GM18909 (cell line): ENCODE measurements around the gene ACAP1.
A peak's percentile ranks its signal among the peaks of the same experiment; 100 is the strongest.

Source experiments
- ATAC-seq: cut with Tn5 transposase; IDR thresholded peaks from one replicate; pipeline ENCODE4 v1.9.1; 2021; ENCODE audit warnings: mild to moderate bottlenecking; ENCODE audit not compliant: unreplicated experiment, poor library complexity

ACAP1 gene

GRCh38 chr17:7308625-7309433 lies 27.5 kb upstream of the ACAP1 start:
- no peak for ATAC-seq

DNA sequence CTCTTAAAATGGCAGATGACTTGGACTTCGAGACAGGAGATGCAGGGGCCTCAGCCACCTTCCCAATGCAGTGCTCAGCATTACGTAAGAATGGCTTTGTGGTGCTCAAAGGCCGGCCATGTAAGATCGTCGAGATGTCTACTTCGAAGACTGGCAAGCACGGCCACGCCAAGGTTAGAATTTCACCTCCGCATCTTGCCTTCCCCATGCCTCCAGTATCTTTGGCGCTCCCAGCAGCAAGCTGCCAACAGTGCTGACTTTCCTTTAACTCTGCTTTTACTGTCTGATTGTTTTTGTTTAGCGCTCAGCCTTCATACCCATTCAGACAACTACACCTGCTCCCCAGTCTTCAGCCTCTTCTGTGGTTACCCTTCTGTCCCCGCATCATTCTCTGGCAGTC lies 26.7 kb upstream of the ACAP1 start:
- ATAC-seq, result no peak

- no peak for ATAC-seq
These were observed 25.1 kb upstream of the ACAP1 start for GRCh38 chr17:7311110-7311705.

DNA sequence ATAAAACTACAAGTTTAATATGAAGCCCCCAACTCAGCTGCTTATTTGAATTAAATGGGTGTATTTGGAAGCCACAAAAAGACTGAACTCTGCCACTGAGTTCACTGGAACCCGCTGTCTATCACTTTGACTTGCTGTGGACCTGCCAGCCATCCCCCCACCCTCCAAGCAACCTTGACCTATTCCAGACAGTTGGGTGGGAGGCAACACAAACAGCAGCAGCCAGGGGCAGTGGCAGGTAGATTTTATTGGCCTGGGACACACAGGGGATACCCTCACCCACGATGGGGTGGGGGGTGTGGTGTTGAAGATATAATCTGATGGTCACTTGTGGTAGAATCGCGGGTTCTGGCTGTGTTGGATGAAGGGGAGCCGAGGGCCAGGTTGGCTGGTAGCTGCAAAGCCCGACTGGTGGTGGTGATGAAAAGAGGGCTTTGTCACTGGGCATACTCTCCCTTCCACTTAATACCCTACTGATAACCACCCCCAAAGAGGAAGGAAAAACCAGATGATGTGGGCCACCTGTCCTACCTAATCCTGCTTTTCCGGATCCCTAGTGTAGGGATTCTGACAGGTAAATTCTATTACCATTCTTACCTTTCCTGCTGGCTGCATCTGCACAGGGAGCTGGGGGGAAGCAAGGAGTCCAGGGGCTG lies 23.8 kb upstream of the ACAP1 start:
- ATAC-seq, result no peak

DNA sequence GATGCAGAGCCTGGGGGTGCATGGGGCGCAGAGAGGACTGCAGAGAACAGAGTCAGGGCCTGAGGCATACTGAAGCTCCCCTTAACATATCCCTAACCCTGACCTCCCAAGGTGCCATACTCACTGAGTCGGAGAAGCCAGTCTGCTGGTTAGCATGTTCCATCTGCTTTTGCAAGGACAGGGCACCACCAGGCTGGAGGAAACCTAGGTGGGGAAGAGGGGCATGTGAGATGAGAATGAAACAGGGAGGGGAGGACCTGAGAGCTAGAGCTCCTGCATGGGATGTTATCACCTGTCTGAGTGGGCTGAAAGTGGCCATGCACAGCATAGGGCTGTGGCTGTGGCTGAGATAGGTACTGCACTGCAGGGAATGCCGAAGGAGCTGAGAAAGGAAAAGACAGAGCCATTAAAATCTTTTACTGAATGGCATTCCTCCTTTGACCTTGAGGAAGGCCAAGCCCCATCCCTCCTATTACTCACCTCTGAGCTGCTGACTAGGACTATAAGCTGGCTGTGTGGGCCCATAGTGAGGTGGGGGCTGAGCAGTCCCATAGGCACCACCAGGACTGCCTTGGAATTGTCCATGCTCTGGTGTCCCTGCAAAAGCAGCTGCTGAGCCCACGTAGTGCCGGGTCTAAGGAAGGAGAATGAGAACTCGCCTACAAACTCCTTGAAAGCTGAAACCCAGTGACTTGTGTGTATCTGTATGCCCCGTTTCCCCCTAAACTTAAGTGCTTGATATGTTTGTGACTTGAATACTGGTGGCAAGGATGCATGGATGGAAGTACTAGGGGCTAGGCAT lies 23.0 kb upstream of the ACAP1 start:
- ATAC-seq, result no peak

GRCh38 chr17:7313890-7314718 lies 22.2 kb upstream of the ACAP1 start:
- ATAC-seq, result no peak

DNA sequence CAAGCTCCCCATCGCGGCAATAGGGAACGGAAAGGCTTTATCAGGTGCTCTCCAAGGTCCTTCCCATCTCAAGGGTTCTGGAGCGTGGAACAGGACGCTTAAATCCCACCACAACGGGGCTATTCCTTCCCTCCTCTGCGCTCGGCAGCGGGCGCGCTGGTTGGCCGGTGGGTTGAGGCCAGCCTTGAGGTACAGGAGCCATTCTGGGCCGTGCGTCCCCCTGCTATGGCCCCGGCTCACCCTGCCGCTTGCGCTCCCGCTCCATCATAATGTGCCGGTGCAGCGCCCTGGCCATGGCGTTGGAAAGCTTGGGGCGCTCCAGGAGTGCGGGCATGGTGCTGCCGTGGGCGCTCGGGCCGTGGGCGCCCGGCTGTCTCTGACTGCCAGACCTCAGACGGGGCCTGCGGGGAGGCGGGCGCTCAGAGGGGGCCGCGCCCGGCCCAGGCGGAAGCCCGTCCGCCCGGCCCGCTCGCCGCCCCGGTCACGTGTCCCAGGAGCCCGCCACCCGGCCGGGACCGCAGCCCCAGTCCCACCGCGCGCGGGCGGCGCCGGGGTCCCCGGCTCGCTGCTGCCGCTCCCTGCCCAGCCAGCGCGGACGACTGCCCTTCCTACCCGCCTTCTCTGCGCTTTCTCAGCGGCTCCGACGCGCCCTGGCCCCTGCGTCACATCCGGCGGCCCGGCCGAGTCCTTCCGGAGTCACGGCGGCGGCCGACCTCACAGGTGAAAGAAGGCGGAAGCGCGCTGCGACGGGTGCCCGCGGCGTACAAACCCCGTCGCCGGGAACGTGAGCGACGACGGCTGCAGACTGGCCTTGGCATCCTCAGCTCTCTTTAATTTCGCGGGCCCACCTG lies 21.4 kb upstream of the ACAP1 start, which contains the start of gene GPS2:
Gene GPS2 (minus strand): TSS at position 642 of the 851 bp plus-strand sequence. CDS start 308 bp downstream, at position 334.
- peak; percentile 76 for ATAC-seq

DNA sequence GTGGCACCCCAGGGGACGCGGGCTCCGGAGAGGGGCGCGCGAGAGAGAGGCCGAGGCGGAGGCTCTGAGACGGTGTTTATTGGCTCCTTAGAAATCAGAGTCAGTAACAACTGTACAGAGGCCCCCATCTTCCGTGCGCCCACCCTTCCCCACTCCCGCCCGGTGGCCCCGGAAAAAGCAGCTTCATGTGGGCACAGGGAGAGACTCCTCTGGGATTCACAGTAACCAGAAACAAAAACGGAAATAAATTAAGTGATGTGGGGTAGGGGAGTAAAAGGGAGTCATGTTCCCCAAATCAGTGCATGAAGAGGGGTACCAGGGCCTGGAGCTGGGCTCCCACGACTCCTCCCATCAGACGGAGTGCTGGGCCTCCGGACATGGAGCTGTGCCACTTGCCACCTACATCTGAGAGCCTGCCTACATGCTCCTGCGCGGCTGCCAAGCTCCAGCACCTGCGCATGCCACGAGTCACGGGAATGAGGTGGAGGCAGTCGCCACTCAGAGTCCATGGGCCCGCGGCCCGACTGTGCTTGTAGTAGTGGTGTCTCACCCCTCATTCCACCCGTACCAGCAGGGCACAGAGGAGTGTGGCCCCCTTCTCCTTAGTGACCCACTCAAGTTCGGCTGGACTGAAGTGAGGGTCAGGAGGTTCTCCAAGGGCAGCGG lies 20.6 kb upstream of the ACAP1 start:
- ATAC-seq, result no peak

DNA sequence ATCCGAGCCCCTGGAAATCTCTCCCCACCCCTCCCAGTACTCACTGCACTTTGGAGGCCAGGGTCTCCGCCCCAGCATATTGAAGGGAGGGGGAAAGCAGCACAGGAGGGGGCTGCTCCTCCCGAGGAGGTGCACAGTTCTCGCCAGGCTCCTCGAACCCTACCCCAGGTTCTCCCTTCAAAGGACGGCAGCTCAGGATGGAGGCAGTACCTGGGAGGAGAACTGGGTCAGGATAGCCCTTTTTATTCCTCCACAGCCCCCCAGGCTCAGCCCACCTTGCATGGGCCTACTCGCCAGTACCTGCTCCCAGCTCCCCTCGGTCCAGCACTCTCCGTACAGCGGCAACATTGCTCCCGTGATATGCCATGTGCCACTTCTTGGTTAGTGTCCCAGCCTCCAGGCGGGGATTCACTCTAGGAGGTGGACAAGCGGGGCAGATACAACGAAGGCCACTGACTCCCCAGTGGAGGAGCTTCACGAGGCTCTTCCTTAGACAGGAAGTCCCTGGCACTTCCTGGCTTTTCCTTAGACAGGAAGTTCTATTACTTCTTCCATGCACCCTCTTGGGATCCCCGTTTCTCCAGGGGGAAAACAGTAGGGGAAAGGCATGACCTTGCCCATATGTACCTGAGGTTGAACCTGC lies 19.0 kb upstream of the ACAP1 start:
- no peak for ATAC-seq

- ATAC-seq, result no peak
These were observed 18.0 kb upstream of the ACAP1 start for GRCh38 chr17:7318121-7318860.

DNA sequence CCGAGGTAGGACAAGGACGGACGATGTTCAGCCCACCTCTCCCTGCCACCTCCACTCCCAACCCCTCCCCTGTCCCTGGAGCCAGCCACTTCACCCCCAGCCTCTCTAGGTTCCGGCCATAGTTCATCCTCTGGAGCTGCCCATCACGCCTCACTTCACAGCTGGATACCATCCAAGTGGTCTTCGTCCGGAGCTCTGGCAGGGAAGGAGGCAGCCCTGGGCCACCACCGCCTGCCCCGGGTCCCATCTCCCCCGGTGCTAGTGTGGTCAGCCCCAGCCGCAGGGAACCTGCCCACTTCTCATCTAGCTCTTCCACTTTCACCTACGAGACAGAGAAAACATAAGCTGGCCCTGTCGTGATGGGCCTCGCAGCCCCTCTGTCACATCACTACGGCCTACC lies 14.9 kb upstream of the ACAP1 start:
- no peak for ATAC-seq

DNA sequence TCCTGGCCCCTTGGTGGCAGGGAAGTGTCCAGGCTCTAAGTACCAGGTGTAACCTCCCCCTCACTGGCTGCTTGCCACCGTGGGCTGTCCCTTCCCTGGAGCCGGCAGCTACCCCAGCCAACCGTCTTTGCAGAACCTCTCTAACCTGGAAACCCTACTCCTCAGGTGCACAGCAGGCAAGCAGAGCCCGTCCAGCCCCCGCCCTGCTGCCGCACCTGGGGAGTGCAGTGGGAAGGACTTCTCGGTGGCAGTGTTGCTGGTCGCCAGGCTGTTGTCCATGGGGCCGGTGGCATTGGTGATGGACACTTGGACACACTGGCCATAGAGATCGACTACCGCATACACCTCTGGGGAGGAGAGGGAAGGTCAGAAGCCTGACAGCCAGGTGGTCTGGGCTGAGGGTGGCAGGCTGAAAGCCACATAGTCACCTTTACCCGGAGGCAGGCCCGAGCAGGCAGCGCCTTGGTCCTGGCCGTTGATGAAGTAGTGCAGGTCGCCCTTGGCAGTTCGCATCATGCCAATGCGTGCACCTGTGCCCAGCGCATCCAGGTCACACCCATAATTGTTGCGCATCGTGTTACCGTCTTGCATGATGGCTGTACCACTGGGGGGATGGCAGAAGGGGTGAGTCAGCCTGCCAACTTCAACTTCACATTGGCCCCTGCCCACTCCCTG lies 13.7 kb upstream of the ACAP1 start:
- ATAC-seq, result no peak

GRCh38 chr17:7323731-7324437 lies 12.4 kb upstream of the ACAP1 start:
- no peak for ATAC-seq

DNA sequence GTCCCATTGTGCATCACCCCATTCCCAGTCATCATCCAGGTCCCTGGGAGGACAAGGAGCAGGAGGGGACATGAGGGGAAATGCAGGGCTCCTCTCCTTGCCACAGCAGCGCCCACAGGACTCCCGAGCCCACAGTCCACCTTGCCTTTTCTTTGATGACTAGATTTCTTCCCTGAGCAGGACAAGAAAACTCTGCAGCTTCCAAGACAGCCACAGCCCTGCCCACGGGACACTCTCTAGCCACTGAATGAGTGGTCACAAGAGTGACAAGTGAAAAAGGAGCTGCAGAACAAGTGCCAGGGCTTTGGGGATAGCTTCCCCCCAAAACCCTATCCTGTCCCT lies 11.9 kb upstream of the ACAP1 start:
- ATAC-seq, result no peak

GRCh38 chr17:7325031-7325528 lies 11.2 kb upstream of the ACAP1 start:
- no peak for ATAC-seq

- no peak for ATAC-seq
These were observed 10.1 kb upstream of the ACAP1 start for GRCh38 chr17:7326186-7326585.
